Superior temporal gyrus (tissue), 1 donor: ENCODE data around the gene TMEM254.
"Not testable (repeated sequence)": the region's sequence is repeated elsewhere in the genome, so short reads cannot be mapped to it uniquely, and the experiment has no call there.

Experiments used
- DNase-seq: peaks from one replicate; pipeline ENCODE4 v3.0.0-alpha.2; 2016; ENCODE audit errors: extremely low spot score

The TMEM254 gene

GRCh38 chr10:80075781-80076180, 2.7 kb upstream of the TMEM254 start:
- DNase-seq, result no peak

- DNase-seq, result no peak
Observed at GRCh38 chr10:80077869-80078447, 507 bp upstream of the TMEM254 start.

GRCh38 chr10:80079312-80079719, 851 bp downstream of the TMEM254 start:
- no peak for DNase-seq

- DNase-seq, result no peak
Observed at GRCh38 chr10:80081026-80081425, 2.6 kb downstream of the TMEM254 start.

- no peak for DNase-seq
Observed at GRCh38 chr10:80081801-80082750, 3.6 kb downstream of the TMEM254 start.

- DNase-seq, result no peak
Observed at GRCh38 chr10:80090121-80090520, 11.7 kb downstream of the TMEM254 start.

- no peak for DNase-seq
Observed at GRCh38 chr10:80094231-80094630, 15.8 kb downstream of the TMEM254 start.

- DNase-seq, result not testable (repeated sequence)
Observed at GRCh38 chr10:80098272-80098671, 19.8 kb downstream of the TMEM254 start.

GRCh38 chr10:80099295-80099694, 20.8 kb downstream of the TMEM254 start:
- not testable (repeated sequence) for DNase-seq

- no peak for DNase-seq
Observed at GRCh38 chr10:80100116-80100515, 21.7 kb downstream of the TMEM254 start.

GRCh38 chr10:80100861-80101695, 22.6 kb downstream of the TMEM254 start:
- no peak for DNase-seq

- DNase-seq, result no peak
Observed at GRCh38 chr10:80104066-80104926, 25.8 kb downstream of the TMEM254 start.

- no peak for DNase-seq
Observed at GRCh38 chr10:80108576-80109239, 30.2 kb downstream of the TMEM254 start.

- DNase-seq, result no peak
Observed at GRCh38 chr10:80110986-80111385, 32.5 kb downstream of the TMEM254 start.

GRCh38 chr10:80118669-80119068, 40.2 kb downstream of the TMEM254 start:
- no peak for DNase-seq

- DNase-seq, result no peak
Observed at GRCh38 chr10:80122110-80122710, 43.7 kb downstream of the TMEM254 start.

- no peak for DNase-seq
Observed at GRCh38 chr10:80122746-80123145, 44.3 kb downstream of the TMEM254 start.

GRCh38 chr10:80126876-80127275, 48.4 kb downstream of the TMEM254 start:
- no peak for DNase-seq

GRCh38 chr10:80131499-80131901, 53.0 kb downstream of the TMEM254 start:
- DNase-seq, result no peak
